GM21390 (cell line): ENCODE data around the gene NSD2.
"Not testable (repeated sequence)": the region's sequence is repeated elsewhere in the genome, so short reads cannot be mapped to it uniquely, and the experiment has no call there.

Experiments
- ATAC-seq: cut with Tn5 transposase; IDR thresholded peaks from one replicate; pipeline ENCODE4 v1.9.1; 2021; ENCODE audit not compliant: unreplicated experiment

The NSD2 gene

DNA sequence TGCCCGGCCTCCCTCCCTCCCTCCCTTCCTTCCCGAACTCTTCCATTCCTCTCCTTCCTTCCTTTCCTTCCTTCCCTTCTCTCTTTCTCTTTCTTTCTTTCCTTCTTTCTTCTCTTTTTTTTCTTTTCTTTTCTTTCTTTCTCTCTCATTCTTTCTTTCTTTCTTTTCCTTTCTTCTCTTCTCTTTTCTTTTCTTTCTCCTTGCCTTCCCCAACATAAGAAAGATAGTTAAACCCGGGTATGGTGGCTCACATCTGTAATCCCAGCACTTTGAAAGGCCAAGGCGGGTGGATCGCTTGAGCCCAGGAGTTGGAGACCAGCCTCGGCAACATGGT lies 25.4 kb downstream of the NSD2 start:
- ATAC-seq = no peak

DNA sequence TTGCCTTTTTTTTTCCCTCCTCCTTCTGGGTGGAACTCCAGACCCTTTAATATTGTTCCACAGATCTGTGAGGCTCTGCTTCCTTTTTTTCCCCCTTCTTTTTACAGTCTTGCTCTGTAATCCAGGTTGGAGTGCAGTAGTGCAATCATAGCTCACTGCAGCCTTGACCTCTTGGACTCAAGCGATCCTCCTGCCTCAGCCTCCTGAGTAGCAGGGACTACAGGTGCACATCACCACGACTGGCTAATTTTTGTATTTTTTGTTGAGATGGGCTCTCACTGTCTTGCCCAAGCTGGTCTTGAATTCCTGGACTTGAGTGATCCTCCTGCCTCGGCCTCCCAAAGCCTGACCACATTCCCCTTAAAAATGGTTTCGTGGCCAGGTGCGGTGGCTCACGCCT lies 26.8 kb downstream of the NSD2 start:
- ATAC-seq = no peak

- no peak for ATAC-seq
These were observed 27.5 kb downstream of the NSD2 start for GRCh38 chr4:1898681-1899080.

GRCh38 chr4:1899149-1900086 lies 28.2 kb downstream of the NSD2 start:
- ATAC-seq = no peak

GRCh38 chr4:1900087-1900433 lies 28.9 kb downstream of the NSD2 start:
- no peak for ATAC-seq

DNA sequence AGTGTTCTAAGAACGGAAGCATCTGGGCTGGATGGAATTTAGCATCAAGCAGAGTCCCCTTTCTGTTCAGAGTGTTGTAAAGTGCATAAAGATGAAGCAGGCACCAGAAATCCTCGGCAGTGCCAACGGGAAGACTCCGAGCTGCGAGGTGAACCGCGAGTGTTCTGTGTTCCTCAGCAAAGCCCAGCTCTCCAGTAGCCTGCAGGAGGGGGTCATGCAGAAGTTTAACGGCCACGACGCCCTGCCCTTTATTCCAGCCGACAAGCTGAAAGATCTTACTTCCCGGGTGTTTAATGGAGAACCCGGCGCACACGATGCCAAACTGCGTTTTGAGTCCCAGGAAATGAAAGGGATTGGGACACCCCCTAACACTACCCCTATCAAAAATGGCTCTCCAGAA lies 29.4 kb downstream of the NSD2 start:
- no peak for ATAC-seq

GRCh38 chr4:1901127-1901526 lies 29.9 kb downstream of the NSD2 start:
- no peak for ATAC-seq

GRCh38 chr4:1902243-1902642 lies 31.1 kb downstream of the NSD2 start:
- no peak for ATAC-seq

DNA sequence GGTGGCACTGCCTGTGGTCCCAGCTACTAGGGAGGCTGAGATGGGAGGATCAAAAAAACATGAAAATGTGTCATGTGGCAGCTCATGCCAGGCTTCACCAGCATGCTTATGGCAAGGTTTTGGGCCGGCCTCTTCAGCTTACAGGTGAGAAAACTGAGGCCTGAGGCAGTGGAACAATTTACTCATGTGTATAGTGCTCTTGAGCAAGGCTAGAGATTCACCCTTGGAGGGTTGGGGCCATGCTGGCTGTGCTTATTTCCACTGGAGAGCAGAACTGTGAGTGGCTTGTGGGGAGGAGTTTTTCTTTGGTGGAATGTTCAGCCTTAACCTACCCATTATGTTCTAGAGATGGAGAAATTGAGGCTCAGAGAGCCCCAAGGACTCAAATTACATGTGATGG lies 31.8 kb downstream of the NSD2 start:
- ATAC-seq = no peak

DNA sequence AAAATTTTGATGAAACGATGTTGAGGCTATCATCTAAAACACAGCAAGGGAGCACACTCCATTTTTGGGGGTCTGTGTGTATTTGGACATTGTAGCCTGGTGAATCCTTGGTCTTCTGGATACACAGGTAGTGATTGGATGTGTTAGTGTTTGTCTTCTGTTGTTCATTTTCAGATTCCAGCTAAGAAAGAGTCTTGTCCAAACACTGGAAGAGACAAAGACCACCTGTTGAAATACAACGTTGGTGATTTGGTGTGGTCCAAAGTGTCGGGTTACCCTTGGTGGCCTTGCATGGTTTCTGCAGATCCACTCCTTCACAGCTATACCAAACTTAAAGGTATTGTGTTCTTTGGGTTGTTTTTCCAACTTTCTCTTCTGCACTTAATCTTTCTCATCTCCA lies 32.8 kb downstream of the NSD2 start:
- ATAC-seq = no peak

DNA sequence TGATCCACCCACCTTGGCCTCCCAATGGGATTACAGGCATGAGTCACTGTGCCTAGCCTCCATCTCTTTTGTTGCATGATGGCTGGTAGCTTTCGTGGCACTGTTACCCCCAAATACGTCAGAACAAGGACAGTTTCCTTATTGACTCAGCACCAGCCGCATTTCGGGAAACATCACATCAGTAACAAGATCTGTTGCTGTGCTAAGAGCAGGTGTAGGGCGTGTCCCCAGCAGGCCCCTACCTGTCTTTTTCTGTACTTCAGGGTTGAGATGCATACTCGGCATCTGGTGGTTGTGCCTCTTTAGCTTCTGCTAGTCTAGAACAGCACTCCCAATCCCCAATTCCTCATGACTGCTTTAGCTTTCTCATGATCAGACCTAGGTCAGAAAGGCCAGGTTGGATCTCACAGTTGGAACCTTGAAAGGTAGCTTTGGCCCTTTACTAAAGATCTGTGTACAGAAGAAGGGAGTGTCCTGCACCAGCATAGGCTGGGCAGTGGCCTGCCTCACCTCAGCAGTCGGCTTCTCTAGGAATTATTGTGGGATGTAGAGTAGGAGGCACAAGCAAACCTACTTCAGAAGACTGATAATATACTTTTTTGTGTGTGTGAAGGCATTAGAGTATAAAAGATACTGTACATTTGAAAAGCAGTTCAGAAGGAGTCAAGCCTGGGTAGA lies 36.8 kb downstream of the NSD2 start:
- ATAC-seq = no peak

DNA sequence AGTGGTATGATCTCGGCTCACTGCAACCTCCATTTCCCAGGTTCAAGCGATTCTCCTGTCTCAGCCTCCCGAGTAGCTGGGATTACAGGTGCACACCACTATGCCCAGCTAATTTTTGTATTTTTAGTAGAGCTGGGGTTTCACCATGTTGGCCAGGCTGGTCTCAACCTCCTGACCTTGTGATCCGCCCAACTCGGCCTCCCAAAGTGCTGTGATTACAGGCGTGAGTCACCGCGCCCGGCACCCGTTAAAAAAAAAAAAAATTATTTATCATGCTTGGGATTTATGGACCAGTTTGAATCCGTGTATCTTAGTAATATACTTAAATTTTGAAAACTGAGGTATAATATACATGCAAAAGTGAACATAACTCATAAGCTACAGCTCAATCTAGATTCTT lies 38.5 kb downstream of the NSD2 start:
- ATAC-seq = not testable (repeated sequence)

- no peak for ATAC-seq
These were observed 39.5 kb downstream of the NSD2 start for GRCh38 chr4:1910643-1911042.

GRCh38 chr4:1911316-1911715 lies 40.1 kb downstream of the NSD2 start:
- not testable (repeated sequence) for ATAC-seq

DNA sequence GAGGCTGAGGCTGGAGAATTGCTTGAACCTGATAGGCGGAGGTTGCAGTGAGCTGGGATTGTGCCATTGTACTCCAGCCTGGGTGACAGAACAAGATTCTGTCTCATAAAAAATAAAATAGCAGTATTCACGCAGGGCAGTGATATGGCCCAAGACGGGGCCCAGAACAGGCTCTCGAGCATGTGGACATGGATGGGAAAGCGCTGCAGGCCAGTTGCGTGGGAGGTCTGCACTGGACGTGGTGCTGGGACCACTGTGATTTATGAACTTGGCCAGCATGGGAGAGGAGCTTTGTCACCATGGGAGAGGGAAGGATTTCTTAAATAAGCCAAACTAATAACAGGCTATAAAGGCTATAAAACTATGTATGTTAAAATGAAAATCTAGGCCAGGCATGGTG lies 51.6 kb downstream of the NSD2 start:
- ATAC-seq = no peak

GRCh38 chr4:1927675-1928074 lies 56.5 kb downstream of the NSD2 start:
- no peak for ATAC-seq

GRCh38 chr4:1928356-1929239 lies 57.4 kb downstream of the NSD2 start:
- ATAC-seq = no peak

- ATAC-seq = no peak
These were observed 61.5 kb downstream of the NSD2 start for GRCh38 chr4:1932736-1933135.

DNA sequence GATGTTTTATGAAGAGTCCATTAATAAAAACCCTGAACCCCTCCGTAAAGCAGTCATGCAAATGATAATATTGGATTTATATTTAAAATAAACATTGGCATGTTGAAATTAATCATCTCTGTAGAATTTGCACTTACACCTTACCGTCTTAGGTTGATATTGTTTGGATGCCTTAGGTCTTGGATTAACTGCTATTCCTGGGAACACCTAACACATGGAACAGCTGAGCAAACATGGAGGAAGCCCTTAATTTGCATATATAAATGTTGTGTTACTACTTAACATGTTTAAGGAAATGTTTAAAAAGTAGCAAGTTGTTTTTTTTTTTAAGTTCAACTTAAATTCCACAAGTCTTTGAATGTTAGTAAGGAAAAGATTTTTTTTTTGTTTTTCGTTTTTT lies 62.5 kb downstream of the NSD2 start:
- ATAC-seq = no peak

- no peak for ATAC-seq
These were observed 66.4 kb downstream of the NSD2 start for GRCh38 chr4:1937550-1937949.

- no peak for ATAC-seq
These were observed 66.8 kb downstream of the NSD2 start for GRCh38 chr4:1938027-1938426.
